Gastroesophageal sphincter (tissue), 3 donors: Measurements from ENCODE around the gene ZCCHC24.

Experiments used
- EP300 ChIP-seq: sonication (generic); formaldehyde crosslinking; IDR thresholded peaks from one replicate; pipeline ENCODE4 v1.6.1; 2017; ENCODE audit warnings: antibody characterized with exemption, mild to moderate bottlenecking
- POLR2A ChIP-seq, 2 donors: fragments of 450-650 bp; IDR thresholded peaks; one replicate each; pipeline ENCODE4 v1.6.1; 2017; ENCODE audit warnings: antibody characterized with exemption in 2 of 2, mild to moderate bottlenecking in 2 of 2, moderate library complexity in 1 of 2
- TF ChIP-seq, protein P1 (sequence below), 4 experiments: fragments of 200-600 bp in 2 of 4; fragments of 450-650 bp in 2 of 4; sonication (generic) in 1 of 4; IDR thresholded peaks; one replicate each; pipeline ENCODE4 v1.5.1; 2017 to 2019; ENCODE audit warnings: antibody characterized with exemption in 4 of 4, mild to moderate bottlenecking in 2 of 4, moderate library complexity in 2 of 4

DNA sequence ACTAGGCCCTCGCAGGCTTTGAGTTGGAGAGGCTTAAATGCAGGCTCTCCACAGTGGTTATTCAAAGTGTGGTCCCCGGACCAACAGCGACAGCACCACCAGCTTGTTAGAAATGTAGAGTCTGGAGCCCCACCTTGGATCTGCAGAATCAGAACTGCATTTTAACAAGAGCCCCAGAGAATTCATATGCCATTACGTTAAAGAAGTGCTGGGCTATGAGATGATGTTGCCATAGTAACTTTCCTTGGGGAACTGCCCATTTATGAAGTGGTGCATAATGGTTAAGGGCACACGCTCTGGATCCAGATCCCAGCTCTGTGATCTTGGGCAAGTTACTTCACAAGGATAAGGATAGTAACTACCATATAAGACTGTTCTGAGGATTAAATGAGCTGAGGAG is 48.9 kb downstream of the ZCCHC24 start:
- TF ChIP-seq EP300 (no peak), POLR2A (IDR thresholded peaks at IDR 0.05) (no peak)
- TF ChIP-seq, protein P1, sequence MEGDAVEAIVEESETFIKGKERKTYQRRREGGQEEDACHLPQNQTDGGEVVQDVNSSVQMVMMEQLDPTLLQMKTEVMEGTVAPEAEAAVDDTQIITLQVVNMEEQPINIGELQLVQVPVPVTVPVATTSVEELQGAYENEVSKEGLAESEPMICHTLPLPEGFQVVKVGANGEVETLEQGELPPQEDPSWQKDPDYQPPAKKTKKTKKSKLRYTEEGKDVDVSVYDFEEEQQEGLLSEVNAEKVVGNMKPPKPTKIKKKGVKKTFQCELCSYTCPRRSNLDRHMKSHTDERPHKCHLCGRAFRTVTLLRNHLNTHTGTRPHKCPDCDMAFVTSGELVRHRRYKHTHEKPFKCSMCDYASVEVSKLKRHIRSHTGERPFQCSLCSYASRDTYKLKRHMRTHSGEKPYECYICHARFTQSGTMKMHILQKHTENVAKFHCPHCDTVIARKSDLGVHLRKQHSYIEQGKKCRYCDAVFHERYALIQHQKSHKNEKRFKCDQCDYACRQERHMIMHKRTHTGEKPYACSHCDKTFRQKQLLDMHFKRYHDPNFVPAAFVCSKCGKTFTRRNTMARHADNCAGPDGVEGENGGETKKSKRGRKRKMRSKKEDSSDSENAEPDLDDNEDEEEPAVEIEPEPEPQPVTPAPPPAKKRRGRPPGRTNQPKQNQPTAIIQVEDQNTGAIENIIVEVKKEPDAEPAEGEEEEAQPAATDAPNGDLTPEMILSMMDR (IDR thresholded peaks at IDR 0.05), result no peak
